ENCODE data around the gene CLPSL2. TPM values are rescaled to one million over a fixed set of nuclear protein-coding genes. Genes with fewer than 3 reads are reported as not detected.
A peak's percentile ranks its signal among the peaks of the same experiment; 100 is the strongest.

The CLPSL2 gene
- total and polyA plus RNA-seq, 2 donors (not counting 1 experiment from before 2014, with no cell fraction given), result not detected

DNA sequence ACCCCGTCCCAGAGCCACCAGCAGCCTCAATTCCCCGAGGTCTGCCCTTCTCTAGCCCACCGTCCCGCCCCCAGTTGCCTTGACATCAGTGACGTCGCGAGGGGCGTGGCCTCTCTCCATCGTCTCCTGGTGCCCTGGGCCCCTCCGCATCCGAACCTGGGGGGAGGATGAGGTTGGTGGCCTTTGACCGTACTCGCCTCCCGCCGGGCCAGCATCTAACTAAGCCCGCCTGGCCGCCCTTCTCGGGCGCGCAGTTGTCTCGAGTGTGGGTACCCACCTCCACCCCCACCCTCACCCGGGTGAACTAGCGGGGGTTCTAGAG lies 45.0 kb upstream of the CLPSL2 start:
- Mint-ChIP-seq H3K27ac (peak overlapping the region; percentile 96), H3K27me3 (peaks cover 6% of the 10 kb centered on the region), H3K4me1 (peaks cover 65% of the 10 kb centered on the region), H3K4me3 (peak overlapping the region; percentile 94), H3K9me3 (ENCODE audit: insufficient read depth) (no peaks in the 10 kb centered on the region)
- Histone ChIP-seq H3K4me1 (ENCODE audit: control insufficient read depth in 2 of 2, insufficient read depth in 2 of 2, low read length in 2 of 2) (peaks cover 53 to 63% of the 10 kb centered on the region in 2 donors), H3K9ac (ENCODE audit: low read length) (peak overlapping the region; percentile 93), H3K27ac (ENCODE audit: low read length in 2 of 2) (peak overlapping the region; percentile 94 to 99), H3K36me3 (replicated peaks in 1 of 2; ENCODE audit: control extremely low read depth in 1 of 2, control insufficient read depth in 1 of 2, extremely low read depth in 1 of 2, insufficient read depth in 2 of 2, low read length in 1 of 2) (no peaks in the 10 kb centered on the region), H3K4me2 (replicated peaks; ENCODE audit: low read depth, low read length, poor library complexity, severe bottlenecking) (peak overlapping the region; percentile 89), H2AFZ (ENCODE audit: insufficient read depth, low read depth, low read length, poor library complexity, severe bottlenecking) (peak overlapping the region; percentile 82), H3K9me3 (ENCODE audit: control extremely low read depth in 1 of 3, control insufficient read depth in 2 of 3, insufficient read depth in 1 of 3, low read length in 2 of 3) (no peaks in the 10 kb centered on the region), H3K4me3 (ENCODE audit: control extremely low read depth in 1 of 5, extremely low read depth in 1 of 5, insufficient read depth in 1 of 5, low read depth in 2 of 5, low read length in 4 of 5) (peak overlapping the region; percentile 39 to 99 (median 92)), H3K79me2 (ENCODE audit: control insufficient read depth, insufficient read depth, low read length) (no peaks in the 10 kb centered on the region), H4K20me1 (ENCODE audit: control insufficient read depth, insufficient read depth, low read length, poor library complexity, severe bottlenecking) (no peaks in the 10 kb centered on the region), H3K27me3 (replicated peaks in 1 of 4; ENCODE audit: control extremely low read depth in 1 of 4, control insufficient read depth in 3 of 4, insufficient read depth in 4 of 4, low read length in 3 of 4) (peaks cover 0 to 7% (median 0%) of the 10 kb centered on the region in 4 experiments)
- intact Hi-C loops (cut with micrococcal nuclease), result loop anchor here (5.0 kb wide), 1 partner anchor 264 kb away; the partner anchor contains the start of gene RPL10A
- WGBS (ENCODE audit: insufficient coverage), result 0% methylated on average over 17 of the region's 23 CpGs
- ChIA-PET POLR2A (interaction anchor here (0.6 to 1.4 kb wide), 6 partner anchors 12 to 367 kb away, joined by 3 to 6 read pairs (median 4); no protein-coding TSS in a partner anchor), CTCF (interaction anchor here (0.9 to 12.6 kb wide), 5 partner anchors 11 to 150 kb away, joined by 3 to 369 read pairs (median 11); partner anchors contain the start of gene FKBP5)
- TF ChIP-seq CTCF (IDR thresholded peaks at IDR 0.05) (no peak), EZH2 (IDR thresholded peaks at IDR 0.05; ENCODE audit: borderline replicate concordance, insufficient read depth, low read depth, low read length, poor library complexity, severe bottlenecking) (no peak)
- DNase-seq, result peak; percentile 96
- ATAC-seq (ENCODE audit: low read depth), result peak; percentile 72
